Kidney epithelial cell (primary cell): ENCODE data around the gene TCF7L2. TPM values are rescaled to one million over a fixed set of nuclear protein-coding genes. Genes with fewer than 3 reads are reported as not detected.

ENCODE experiments used
- DNase-seq: peaks from one replicate; pipeline ENCODE4 v3.0.0-alpha.2; 2010; ENCODE audit warnings: low read depth
- H3K27me3 ChIP-seq: 2 replicates; pipeline ENCODE4 v1.6.0; 2011; ENCODE audit warnings: low read length; ENCODE audit not compliant: control insufficient read depth, insufficient read depth
- H3K36me3 ChIP-seq: 2 replicates; pipeline ENCODE4 v1.5.1; 2011; ENCODE audit warnings: low read length; ENCODE audit not compliant: control insufficient read depth, insufficient read depth
- H3K4me3 ChIP-seq: 2 replicates; pipeline ENCODE4 v1.5.1; 2011; ENCODE audit warnings: low read depth, mild to moderate bottlenecking, control low read depth, low read length
- total RNA-seq: library from RNA; depleted of rRNA; stranded (reverse); fragments of >200 nt; gene quantifications from 2 replicates; pipeline ENCODE4 v1.2.3, GENCODE V29; 2015
- TF ChIP-seq, protein P1 (sequence below): IDR thresholded peaks from 2 replicates; pipeline ENCODE4 v1.5.1; 2011; ENCODE audit warnings: mild to moderate bottlenecking, moderate library complexity, low read length, control low read depth, inconsistent platforms; ENCODE audit not compliant: insufficient read depth, poor library complexity, severe bottlenecking

TCF7L2 gene
- total RNA-seq, 1 donor from 2014 or later: 3.4 TPM

DNA sequence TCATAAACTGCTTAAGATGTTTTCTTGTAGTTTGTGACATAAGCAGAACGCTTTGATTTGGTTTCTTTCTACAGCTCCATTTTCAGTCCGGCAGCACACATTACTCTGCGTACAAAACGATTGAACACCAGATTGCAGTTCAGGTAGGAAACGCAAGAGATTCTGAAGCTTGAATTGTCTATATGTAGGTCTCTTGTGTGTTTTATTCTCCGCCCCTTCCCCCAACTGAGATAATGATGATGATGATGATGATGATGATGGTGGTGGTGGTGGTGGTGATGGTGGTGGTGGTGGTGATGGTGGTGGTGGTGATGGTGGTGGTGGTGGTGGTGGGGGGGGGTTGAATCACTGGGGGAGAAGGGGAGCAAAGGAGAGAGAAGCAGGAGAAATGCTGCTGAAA lies 14.4 kb downstream of the TCF7L2 start:
- H3K27me3 ChIP-seq: no peaks in the 10 kb centered on the region
- no peak for DNase-seq
- H3K4me3 ChIP-seq: no peak overlapping the region
- TF ChIP-seq, protein P1, sequence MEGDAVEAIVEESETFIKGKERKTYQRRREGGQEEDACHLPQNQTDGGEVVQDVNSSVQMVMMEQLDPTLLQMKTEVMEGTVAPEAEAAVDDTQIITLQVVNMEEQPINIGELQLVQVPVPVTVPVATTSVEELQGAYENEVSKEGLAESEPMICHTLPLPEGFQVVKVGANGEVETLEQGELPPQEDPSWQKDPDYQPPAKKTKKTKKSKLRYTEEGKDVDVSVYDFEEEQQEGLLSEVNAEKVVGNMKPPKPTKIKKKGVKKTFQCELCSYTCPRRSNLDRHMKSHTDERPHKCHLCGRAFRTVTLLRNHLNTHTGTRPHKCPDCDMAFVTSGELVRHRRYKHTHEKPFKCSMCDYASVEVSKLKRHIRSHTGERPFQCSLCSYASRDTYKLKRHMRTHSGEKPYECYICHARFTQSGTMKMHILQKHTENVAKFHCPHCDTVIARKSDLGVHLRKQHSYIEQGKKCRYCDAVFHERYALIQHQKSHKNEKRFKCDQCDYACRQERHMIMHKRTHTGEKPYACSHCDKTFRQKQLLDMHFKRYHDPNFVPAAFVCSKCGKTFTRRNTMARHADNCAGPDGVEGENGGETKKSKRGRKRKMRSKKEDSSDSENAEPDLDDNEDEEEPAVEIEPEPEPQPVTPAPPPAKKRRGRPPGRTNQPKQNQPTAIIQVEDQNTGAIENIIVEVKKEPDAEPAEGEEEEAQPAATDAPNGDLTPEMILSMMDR: no peak
- H3K36me3 ChIP-seq: peaks cover 1% of the 10 kb centered on the region

DNA sequence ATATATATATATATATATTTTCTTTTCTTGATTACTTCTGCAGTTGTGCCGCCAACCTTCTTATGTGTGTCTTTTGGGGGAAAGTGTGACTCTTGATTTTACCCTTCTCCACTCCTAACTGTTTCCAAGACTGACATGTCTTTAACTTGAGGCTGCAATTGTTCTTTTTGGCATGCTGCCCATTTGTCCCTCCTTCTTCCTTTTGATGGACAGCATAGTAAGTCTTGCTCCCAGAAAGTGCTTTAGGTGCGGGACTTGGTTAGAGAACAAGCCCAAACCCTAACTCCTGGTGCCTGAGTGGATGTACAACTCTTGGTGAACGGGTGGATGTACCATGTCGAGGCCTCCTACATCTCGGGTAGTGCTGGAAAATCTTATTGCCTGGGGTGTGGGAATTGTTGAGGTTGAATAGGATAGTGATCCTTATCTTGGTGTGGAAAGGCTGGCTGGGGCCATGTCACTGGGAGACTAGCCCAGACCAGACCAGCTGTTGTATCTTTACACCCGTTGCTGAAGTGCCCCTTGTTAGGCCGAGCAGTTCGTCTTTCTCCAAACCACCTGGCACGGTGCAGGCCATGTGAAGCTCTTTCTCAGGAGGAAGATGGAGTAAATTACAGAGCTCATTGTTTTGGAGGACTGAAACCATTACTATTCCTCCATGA lies 16.3 kb downstream of the TCF7L2 start:
- Histone ChIP-seq H3K4me3 (no peak overlapping the region), H3K36me3 (peaks cover 1% of the 10 kb centered on the region), H3K27me3 (no peaks in the 10 kb centered on the region)
- DNase-seq: no peak
- TF ChIP-seq, protein P1: no peak

DNA sequence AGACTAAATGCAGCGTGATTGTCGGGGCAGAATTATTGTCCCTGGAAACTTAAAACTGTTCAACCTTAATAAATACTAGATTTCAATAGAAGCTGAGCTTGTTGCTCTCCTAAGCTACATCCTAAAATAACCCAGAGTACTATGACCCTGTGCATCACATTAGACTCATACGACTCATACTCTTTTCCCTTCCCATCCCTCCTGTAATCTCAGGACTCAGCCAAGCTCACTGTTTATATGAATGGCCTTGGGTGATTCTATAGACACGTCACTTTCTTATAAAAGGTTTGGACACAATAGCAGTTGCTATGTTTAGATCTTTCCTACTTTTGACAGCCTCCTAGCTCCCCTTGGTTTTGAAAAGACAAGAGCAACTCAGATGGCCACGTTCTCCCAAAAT lies 17.2 kb downstream of the TCF7L2 start:
- Histone ChIP-seq H3K4me3 (no peak overlapping the region), H3K27me3 (no peaks in the 10 kb centered on the region), H3K36me3 (peaks cover 1% of the 10 kb centered on the region)
- TF ChIP-seq, protein P1: no peak
- DNase-seq: no peak

DNA sequence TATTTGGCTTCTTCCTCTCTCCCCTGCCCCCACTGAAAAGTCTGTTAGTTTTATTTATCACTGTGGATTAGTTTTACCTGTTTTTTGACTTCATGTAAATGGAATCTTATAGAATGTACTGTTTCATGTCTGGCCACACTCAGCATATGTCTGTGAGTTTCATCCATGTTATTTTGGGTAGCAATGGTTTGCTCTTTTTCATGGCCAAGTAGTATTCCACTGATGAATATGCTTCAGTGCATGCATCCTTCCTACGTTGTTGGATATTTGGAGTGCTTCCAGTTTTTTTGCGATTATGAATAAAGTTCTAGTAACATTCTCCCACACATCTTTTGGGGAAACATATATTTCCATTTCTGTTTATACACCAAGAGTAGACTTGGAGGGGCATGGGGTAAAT lies 19.1 kb downstream of the TCF7L2 start:
- DNase-seq: no peak
- Histone ChIP-seq H3K36me3 (peaks cover 1% of the 10 kb centered on the region), H3K4me3 (no peak overlapping the region), H3K27me3 (no peaks in the 10 kb centered on the region)
- TF ChIP-seq, protein P1: no peak

DNA sequence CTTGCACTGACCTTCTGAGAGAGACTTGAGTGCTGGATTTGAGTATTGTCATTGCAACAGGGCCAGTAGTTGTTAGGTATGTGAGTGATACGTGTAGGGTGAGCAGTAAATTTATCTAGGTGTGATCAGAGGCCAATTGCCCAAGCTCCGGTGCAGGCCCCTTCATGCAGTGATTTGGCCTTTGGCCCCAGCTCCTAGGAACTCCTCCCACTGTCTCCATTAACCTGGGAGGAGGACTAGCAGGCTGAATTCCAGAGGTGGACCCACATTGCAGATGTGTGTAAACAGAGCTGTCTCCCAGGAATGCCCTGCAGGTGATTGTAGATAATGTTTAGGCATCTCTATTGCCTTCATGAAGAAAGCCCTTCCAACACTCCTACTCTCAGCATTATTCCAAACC lies 19.5 kb downstream of the TCF7L2 start:
- Histone ChIP-seq H3K36me3 (peaks cover 1% of the 10 kb centered on the region), H3K27me3 (no peaks in the 10 kb centered on the region), H3K4me3 (no peak overlapping the region)
- no peak for DNase-seq
- TF ChIP-seq, protein P1: no peak

DNA sequence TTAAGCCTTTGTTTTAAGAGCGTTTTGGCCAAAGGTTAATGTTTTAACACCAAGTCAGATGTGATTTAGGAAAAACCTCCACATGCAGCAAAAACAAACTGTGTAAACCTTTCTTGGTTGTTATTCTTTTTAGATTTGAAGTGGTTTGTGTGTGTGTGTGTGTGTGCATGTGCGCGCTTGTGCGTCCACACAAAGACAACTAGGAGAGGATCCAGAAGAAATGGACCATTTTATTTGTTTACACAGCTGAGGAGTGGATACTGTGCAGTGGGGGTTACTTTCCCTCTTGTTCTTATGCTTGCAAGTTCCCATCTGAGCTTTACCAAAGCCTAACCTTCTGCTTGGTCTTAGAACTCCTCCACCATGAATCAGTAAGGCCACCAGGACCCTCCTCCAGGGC lies 20.0 kb downstream of the TCF7L2 start:
- TF ChIP-seq, protein P1: no peak
- H3K4me3 ChIP-seq: no peak overlapping the region
- no peak for DNase-seq
- no peaks in the 10 kb centered on the region for H3K27me3 ChIP-seq
- peaks cover 1% of the 10 kb centered on the region for H3K36me3 ChIP-seq
